Testis (tissue), 2 donors: ENCODE measurements around the gene GNB1L.

Experiments used
- CTCF ChIP-seq, 3 experiments: fragments of 450-650 bp in 2 of 3; fragments of 200-600 bp in 1 of 3; sonication (generic) in 1 of 3; IDR thresholded peaks; one replicate each; pipeline ENCODE4 v1.5.1; 2016 to 2019; ENCODE audit warnings: antibody characterized with exemption in 3 of 3, mild to moderate bottlenecking in 2 of 3, moderate library complexity in 1 of 3
- POLR2A ChIP-seq: fragments of 450-650 bp; IDR thresholded peaks from one replicate; pipeline ENCODE4 v1.6.1; 2017; ENCODE audit warnings: antibody characterized with exemption, mild to moderate bottlenecking, moderate library complexity

GRCh38 chr22:19876941-19877625 lies 22.4 kb upstream of the GNB1L start:
- no peak for TF ChIP-seq CTCF (IDR thresholded peaks at IDR 0.05)
- no peak for TF ChIP-seq POLR2A
